Astrocyte (in vitro differentiated cells and primary cell): ENCODE measurements around the gene WWP2. TPM values are rescaled to one million over a fixed set of nuclear protein-coding genes. Genes with fewer than 3 reads are reported as not detected.

Experiments used
- DNase-seq: peaks from one replicate; pipeline ENCODE4 v3.0.0-alpha.2; 2010; ENCODE audit warnings: low read depth
- FAIRE-seq: peaks from 2 replicates; lab custom pipeline; 2011; peaks lifted over from hg19 to GRCh38; lab: Jason Lieb, UNC
- H2AFZ ChIP-seq: 2 replicates; pipeline ENCODE4 v1.6.0; 2012; ENCODE audit warnings: low read depth, low read length, inconsistent platforms
- H3K27ac ChIP-seq: 2 replicates; pipeline ENCODE4 v1.5.1; 2011; ENCODE audit warnings: low read depth, low read length, inconsistent platforms
- H3K27me3 ChIP-seq: 2 replicates; pipeline ENCODE4 v1.6.0; 2011; ENCODE audit warnings: low read length, inconsistent platforms; ENCODE audit not compliant: insufficient read depth
- H3K36me3 ChIP-seq: 2 replicates; pipeline ENCODE4 v1.5.1; 2011; ENCODE audit warnings: low read length, inconsistent platforms; ENCODE audit not compliant: insufficient read depth
- H3K4me1 ChIP-seq: 2 replicates; pipeline ENCODE4 v1.5.1; 2011; ENCODE audit warnings: low read length, inconsistent platforms; ENCODE audit not compliant: insufficient read depth
- H3K4me2 ChIP-seq: 2 replicates; pipeline ENCODE4 v1.6.0; 2012; ENCODE audit warnings: low read length, inconsistent platforms
- H3K4me3 ChIP-seq: 2 replicates; pipeline ENCODE4 v1.5.1; 2011; ENCODE audit warnings: low read depth, mild to moderate bottlenecking, low read length, inconsistent platforms; ENCODE audit not compliant: insufficient read depth
- H3K79me2 ChIP-seq: 2 replicates; pipeline ENCODE4 v1.6.0; 2012; ENCODE audit warnings: mild to moderate bottlenecking, low read length, inconsistent platforms; ENCODE audit not compliant: insufficient read depth
- H3K9ac ChIP-seq: 2 replicates; pipeline ENCODE4 v1.6.0; 2012; ENCODE audit warnings: mild to moderate bottlenecking, low read length, inconsistent platforms
- H3K9me3 ChIP-seq: 2 replicates; pipeline ENCODE4 v1.5.1; 2012; ENCODE audit warnings: low read depth, mild to moderate bottlenecking, low read length, inconsistent platforms; ENCODE audit not compliant: insufficient read depth
- H4K20me1 ChIP-seq: 2 replicates; pipeline ENCODE4 v1.6.0; 2012; ENCODE audit warnings: low read length, inconsistent platforms; ENCODE audit not compliant: insufficient read depth
- H3K27ac Mint-ChIP-seq: one replicate; pipeline ENCODE4 v1.8.0; 2021; ENCODE audit warnings: mild to moderate bottlenecking, mixed read lengths; ENCODE audit not compliant: unreplicated experiment
- H3K27me3 Mint-ChIP-seq: one replicate; pipeline ENCODE4 v1.8.0; 2021; ENCODE audit warnings: low read depth, mixed read lengths; ENCODE audit not compliant: unreplicated experiment
- H3K36me3 Mint-ChIP-seq: one replicate; pipeline ENCODE4 v1.8.0; 2021; ENCODE audit warnings: low read depth, mixed read lengths; ENCODE audit not compliant: unreplicated experiment
- H3K4me1 Mint-ChIP-seq: one replicate; pipeline ENCODE4 v1.8.0; 2021; ENCODE audit warnings: low read depth, mixed read lengths; ENCODE audit not compliant: unreplicated experiment
- H3K4me3 Mint-ChIP-seq: one replicate; pipeline ENCODE4 v1.8.0; 2021; ENCODE audit warnings: mild to moderate bottlenecking, moderate library complexity, mixed read lengths; ENCODE audit not compliant: unreplicated experiment
- H3K9me3 Mint-ChIP-seq: one replicate; pipeline ENCODE4 v1.8.0; 2021; ENCODE audit warnings: mild to moderate bottlenecking, mixed read lengths; ENCODE audit not compliant: unreplicated experiment
- EZH2 ChIP-seq: IDR thresholded peaks from 2 replicates; pipeline ENCODE4 v1.6.1; 2012; ENCODE audit warnings: mild to moderate bottlenecking, low read length, inconsistent platforms; ENCODE audit not compliant: insufficient read depth
- total RNA-seq: library from RNA; stranded (reverse); gene quantifications from 2 replicates; pipeline ENCODE4 v1.2.1, GENCODE V29; 2021
- TF ChIP-seq, protein P1 (sequence below): IDR thresholded peaks from 2 replicates; pipeline ENCODE4 v1.5.1; 2011; ENCODE audit warnings: low read depth, mild to moderate bottlenecking, inconsistent platforms, low read length, moderate library complexity; ENCODE audit not compliant: insufficient read depth

WWP2 gene
- total RNA-seq, 1 donor from 2014 or later = 28.7 TPM

DNA sequence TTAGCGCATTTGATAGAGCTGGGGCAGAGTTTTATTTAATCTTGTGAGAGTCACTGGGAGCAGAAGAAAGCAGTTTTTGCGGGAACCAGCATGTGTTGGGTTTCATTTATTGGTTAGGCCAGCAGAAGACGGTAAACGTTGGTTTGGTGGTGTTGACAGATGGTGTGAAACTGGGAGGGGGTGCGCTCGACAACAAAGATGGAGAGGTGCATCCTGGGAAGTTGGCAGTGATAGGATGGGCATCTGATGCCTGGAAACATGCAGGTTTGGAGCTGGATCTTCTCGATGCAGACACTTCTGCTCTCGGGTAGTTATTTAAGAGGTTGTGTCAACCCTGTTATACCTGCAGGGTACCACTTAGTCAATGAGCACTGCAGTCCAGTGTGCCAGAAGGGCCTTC, 164.1 kb downstream of the WWP2 start:
- peak overlapping the region; percentile 77 for H3K4me2 ChIP-seq
- H3K27ac ChIP-seq = no peak overlapping the region
- H2AFZ ChIP-seq = no peak overlapping the region
- no peaks in the 10 kb centered on the region for H3K36me3 ChIP-seq
- no peak for TF ChIP-seq EZH2
- TF ChIP-seq, protein P1, sequence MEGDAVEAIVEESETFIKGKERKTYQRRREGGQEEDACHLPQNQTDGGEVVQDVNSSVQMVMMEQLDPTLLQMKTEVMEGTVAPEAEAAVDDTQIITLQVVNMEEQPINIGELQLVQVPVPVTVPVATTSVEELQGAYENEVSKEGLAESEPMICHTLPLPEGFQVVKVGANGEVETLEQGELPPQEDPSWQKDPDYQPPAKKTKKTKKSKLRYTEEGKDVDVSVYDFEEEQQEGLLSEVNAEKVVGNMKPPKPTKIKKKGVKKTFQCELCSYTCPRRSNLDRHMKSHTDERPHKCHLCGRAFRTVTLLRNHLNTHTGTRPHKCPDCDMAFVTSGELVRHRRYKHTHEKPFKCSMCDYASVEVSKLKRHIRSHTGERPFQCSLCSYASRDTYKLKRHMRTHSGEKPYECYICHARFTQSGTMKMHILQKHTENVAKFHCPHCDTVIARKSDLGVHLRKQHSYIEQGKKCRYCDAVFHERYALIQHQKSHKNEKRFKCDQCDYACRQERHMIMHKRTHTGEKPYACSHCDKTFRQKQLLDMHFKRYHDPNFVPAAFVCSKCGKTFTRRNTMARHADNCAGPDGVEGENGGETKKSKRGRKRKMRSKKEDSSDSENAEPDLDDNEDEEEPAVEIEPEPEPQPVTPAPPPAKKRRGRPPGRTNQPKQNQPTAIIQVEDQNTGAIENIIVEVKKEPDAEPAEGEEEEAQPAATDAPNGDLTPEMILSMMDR = no peak
- H3K4me1 ChIP-seq = peaks cover 34% of the 10 kb centered on the region
- DNase-seq (no peak), FAIRE-seq (no peak)
- peaks cover 1% of the 10 kb centered on the region for H3K9me3 Mint-ChIP-seq
- H3K27me3 ChIP-seq = no peaks in the 10 kb centered on the region
- H3K4me3 ChIP-seq = peak overlapping the region; percentile 31
- H3K9me3 ChIP-seq = no peaks in the 10 kb centered on the region
- H3K9ac ChIP-seq = no peak overlapping the region
- H3K79me2 ChIP-seq = peaks cover 18% of the 10 kb centered on the region
- peaks cover 40% of the 10 kb centered on the region for H3K4me1 Mint-ChIP-seq
- H3K36me3 Mint-ChIP-seq = peaks cover 8% of the 10 kb centered on the region
- peak overlapping the region; percentile 59 for H3K27ac Mint-ChIP-seq
- peak overlapping the region; percentile 75 for H3K4me3 Mint-ChIP-seq
- no peaks in the 10 kb centered on the region for H4K20me1 ChIP-seq
- no peaks in the 10 kb centered on the region for H3K27me3 Mint-ChIP-seq

DNA sequence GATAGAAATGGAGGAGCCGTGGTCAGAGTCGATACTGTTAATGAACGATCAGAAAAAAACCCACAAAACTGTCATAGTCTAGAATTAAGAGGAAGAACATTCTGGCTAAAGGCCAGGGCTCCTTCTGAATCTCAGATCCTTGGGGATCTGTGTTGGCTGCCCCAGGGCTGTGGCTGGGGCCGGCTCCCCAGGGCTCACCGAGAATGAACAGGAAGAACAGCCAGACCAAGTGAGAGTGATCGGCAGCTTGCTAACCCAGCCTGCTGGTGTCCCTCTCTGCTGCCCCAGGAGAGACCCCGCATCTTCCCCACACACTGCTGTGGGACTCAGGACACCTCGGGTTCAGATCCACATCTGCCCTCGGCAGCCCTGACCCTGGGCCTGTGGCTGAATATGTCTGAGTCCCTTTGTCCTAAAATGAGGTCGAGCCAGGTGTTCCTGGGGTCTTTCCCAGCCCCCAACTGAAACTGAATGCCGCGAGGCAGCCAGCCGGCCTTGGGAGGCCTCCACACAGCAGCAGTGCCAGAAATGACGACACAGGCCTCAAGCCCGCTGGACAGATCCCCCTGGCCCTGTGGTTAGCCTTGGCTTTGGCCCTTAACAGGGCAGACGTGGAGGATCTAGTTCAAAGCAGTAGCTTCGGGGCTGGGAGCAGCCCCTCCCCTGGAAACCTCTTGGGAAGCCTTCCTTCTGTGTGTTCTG, 165.1 kb downstream of the WWP2 start:
- peak overlapping the region; percentile 59 for H3K27ac Mint-ChIP-seq
- peaks cover 8% of the 10 kb centered on the region for H3K36me3 Mint-ChIP-seq
- peaks cover 1% of the 10 kb centered on the region for H3K9me3 Mint-ChIP-seq
- H3K27me3 Mint-ChIP-seq = no peaks in the 10 kb centered on the region
- Histone ChIP-seq H3K9me3 (no peaks in the 10 kb centered on the region), H3K4me2 (peak overlapping the region; percentile 66), H4K20me1 (no peaks in the 10 kb centered on the region), H3K9ac (peak overlapping the region; percentile 65), H2AFZ (no peak overlapping the region), H3K27me3 (no peaks in the 10 kb centered on the region), H3K79me2 (peaks cover 18% of the 10 kb centered on the region), H3K27ac (peak overlapping the region; percentile 51), H3K36me3 (no peaks in the 10 kb centered on the region), H3K4me1 (peaks cover 34% of the 10 kb centered on the region), H3K4me3 (no peak overlapping the region)
- DNase-seq (peak; percentile 85), FAIRE-seq (no peak)
- H3K4me1 Mint-ChIP-seq = peaks cover 40% of the 10 kb centered on the region
- TF ChIP-seq, protein P1 = no peak
- no peak for TF ChIP-seq EZH2
- peak overlapping the region; percentile 62 for H3K4me3 Mint-ChIP-seq

DNA sequence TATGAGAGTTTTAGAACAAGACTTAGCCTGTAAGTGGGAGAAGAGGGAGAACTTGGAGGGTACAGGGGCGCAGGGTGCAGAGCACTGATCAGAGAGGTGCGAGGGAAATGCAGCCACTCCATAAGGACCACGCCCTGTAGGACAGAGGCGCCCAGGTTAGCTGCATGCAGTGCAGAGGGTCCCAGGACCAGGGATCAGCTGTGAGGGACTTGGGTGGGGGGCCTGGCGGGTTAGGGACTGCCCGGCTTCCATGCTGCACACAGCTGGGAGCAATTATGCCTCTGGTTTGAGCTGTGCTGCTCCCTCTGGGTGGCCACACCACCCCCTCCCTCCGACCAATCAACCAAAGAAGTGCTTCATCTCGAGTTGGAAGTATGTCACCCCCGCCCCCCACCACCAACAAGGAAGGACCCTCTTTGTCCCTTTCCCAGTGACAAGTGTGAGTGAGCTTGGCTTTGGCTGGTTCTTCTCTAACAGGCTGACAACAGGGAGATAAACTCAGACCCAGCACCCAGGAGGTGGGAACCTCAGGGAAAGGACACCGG, 166.8 kb downstream of the WWP2 start:
- Histone ChIP-seq H3K9me3 (no peaks in the 10 kb centered on the region), H3K27ac (no peak overlapping the region), H3K9ac (no peak overlapping the region), H3K4me2 (no peak overlapping the region), H3K27me3 (no peaks in the 10 kb centered on the region), H4K20me1 (no peaks in the 10 kb centered on the region), H3K79me2 (peaks cover 18% of the 10 kb centered on the region), H3K4me3 (no peak overlapping the region), H3K4me1 (peaks cover 32% of the 10 kb centered on the region), H2AFZ (no peak overlapping the region), H3K36me3 (peaks cover 5% of the 10 kb centered on the region)
- TF ChIP-seq, protein P1 = no peak
- no peak for TF ChIP-seq EZH2
- Mint-ChIP-seq H3K9me3 (peaks cover 1% of the 10 kb centered on the region), H3K36me3 (peaks cover 15% of the 10 kb centered on the region), H3K27ac (no peak overlapping the region), H3K4me3 (no peak overlapping the region), H3K4me1 (peaks cover 34% of the 10 kb centered on the region), H3K27me3 (no peaks in the 10 kb centered on the region)
- no peak for DNase-seq
- FAIRE-seq = no peak
